ENCODE results near the gene CCIN.

CCIN gene

DNA sequence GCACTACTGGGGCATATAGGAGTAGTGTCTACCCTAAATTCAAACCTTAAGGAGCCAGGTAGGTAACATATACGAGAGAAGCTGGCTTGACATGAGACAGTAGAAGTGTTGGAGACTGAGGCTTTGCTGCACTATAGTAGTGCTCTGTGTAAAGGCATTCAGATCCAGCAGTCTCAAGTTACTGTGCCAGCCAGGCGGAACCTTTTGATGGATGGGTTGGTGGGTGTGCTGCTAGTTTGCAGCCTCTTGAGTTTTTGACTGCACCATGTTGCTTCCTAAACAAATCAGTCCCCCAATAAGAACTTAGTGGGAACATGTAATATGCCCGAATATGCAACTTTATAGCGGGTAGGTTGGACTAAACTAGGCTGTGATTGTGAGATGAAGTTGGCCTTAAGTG is 23.0 kb downstream of the CCIN start:
- DNase-seq = no peak

DNA sequence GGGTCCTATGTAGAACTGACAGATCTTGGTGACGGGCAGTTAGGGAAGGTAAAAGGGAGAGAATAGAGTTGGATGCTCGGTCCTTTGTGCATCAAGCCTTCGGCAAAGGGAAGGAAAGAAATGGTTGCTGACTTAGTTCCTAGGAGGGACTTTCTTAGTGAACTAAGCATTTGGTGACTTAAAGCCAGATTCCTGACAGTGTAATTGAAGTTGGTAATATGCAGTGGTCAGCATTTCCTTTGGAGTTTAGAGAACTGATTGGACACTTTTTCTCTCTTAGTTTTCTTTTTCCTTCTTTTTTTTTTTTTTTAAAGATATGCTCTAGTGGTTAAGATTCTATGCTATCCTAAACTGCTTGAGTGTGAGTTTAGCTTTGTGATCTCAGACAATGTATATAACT is 23.8 kb downstream of the CCIN start:
- no peak for DNase-seq

DNA sequence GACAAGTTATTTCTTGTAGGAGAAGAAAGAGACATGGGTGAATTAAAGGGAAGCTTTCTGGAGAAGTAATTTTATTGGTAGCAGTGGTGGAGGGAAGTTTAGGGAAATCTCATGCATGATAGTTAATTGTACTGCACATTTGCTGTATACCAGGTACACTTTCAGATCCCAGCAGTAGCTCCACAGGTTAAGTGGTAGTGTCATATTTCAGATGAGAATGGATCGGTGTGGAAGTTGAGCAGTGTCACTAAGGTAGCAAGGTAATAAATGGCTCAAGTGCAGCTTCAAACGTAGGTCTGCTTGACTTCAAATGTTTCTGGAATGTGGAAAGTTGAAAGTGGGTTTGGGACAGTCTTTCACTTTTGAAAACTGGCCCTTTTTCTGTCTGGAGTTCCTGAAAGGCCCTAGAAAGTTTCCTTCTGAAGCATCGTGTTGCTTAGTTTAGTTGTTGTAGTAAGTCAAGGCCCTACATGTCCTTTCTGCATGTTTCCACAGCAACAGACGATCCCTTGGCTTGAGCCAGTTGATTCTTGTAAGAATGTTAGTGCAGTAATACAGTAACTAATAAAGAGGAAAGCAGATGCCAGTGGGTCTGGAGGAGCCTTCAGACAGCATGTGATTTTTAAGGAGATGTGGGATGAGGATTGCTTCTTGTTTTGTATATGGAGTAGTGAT is 25.3 kb downstream of the CCIN start:
- no peak for DNase-seq

DNA sequence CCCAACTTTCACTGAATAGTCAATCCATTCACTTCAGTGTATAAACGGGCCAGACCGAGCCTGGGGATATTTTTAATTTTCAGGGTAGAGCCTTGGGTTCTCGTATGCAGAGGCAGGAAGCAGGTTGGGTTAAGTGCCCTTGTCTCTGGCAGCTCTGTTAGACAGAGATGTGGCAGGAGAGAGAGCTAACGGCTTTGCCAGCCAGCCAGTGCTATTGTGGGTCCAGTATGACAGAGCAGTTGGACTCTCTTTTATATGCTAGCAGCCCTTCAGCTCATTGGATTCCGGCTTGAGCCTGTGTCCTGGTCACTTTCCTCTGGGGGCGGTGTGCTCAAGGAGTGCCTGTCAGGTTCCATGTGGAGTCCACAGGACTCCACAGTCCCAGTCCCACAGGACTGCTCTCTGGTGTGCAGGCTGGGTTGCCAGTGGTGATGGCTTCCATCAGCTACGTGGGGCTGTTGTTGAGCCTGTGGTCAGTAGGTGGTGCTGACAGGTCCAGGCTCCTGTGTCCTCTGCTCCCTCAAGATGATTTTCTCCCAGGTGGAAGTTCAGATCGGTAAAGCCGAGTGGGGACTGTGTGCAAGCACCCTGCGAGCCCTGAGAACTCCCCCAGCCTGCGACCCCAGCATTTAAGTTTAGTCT is 35.8 kb downstream of the CCIN start:
- DNase-seq = no peak

DNA sequence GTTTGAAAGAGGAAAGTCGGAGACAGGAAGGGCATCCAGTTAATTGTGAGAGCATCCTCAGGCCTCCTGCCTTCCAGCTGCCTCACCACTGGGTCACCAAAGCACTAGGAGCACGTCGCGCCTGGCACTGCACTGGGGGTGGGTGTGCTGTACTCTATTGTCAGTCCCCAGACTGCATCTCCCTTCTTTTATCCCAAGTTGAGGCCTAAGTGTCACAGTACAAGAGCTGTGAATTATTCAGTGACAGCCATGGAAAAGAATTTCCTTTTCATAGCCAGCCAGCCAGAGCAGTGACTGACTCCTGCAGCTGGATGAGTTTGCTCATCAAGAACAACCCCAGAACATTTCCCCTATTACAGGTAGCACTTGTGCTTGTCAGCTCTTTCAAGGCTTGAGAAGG is 37.8 kb downstream of the CCIN start:
- DNase-seq = no peak

DNA sequence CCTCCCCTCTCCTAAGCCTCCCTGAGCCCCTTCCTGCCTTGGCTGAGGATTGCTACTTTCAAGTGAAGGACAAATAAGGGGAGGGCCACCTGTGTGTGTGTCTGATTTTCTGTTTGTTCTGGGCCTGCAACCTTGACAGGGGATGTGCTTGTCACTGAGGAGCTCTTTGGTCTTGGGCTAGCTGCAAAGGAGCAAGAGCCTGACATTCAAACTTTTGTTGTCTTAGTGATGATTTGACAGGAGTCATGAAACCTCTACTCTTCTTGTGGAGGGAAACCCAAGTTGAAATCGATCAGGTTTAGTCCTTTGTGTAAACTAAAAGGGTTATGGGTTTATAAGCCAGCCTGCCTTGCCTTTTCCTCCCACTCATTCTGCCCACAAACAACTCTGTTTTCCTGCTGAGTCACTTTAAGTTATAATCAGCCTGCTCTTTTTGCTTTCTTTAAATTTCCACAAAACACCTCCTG is 38.4 kb downstream of the CCIN start:
- no peak for DNase-seq

DNA sequence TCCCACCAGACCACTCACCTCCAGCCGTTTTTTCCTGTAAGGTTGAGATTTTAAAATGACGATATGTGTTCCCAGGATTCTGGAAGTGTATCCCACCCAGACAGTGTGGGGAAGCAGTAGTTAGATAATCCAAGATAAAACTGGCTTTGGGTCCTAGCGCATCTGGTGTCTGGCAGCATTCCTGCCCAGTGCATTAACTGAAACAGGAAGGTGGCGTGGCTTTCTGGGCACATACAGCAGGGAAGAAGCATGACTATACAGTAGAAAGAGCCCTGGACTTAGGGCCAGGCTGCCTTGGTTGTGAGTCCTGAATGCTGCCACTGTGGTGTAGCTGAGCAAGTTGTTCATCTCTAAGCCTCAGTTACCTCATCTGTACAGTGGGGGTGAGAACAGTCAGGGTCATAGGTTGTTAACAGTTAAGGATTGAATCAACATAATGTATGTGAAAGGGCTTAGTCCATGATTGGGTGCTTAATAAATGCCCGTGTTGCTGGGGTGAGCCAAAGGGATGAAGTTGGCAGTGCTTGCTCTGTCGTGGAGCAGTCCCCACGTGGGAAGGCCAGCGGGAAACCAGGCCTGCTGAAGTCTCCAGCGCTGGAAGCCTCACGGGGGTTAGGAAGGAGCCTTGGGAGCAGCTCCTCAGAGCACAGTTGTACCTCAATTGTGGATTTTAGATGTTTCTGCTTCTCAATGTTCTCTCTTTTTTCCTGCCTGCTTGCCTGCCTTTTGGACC is 39.5 kb downstream of the CCIN start:
- no peak for DNase-seq

DNA sequence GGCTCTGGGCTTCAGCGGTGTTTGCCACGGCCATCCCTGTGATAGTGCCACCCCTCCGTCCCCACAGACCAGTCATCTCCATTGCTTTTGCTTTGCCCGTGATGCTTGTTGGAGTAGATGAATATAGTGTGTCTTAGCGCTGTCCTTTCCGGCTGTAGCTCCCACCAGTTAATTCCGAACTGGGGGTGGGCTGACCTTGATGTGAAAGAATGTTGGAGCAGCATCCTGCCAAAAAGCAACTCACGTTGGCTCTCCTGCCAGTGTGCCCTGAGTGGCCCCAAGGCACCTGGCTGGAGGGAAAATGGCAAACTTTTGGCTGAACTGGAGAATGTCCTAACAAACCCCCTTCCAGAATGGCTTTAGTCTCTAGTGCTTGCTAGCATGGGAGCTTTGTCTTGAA is 41.5 kb downstream of the CCIN start:
- no peak for DNase-seq

DNA sequence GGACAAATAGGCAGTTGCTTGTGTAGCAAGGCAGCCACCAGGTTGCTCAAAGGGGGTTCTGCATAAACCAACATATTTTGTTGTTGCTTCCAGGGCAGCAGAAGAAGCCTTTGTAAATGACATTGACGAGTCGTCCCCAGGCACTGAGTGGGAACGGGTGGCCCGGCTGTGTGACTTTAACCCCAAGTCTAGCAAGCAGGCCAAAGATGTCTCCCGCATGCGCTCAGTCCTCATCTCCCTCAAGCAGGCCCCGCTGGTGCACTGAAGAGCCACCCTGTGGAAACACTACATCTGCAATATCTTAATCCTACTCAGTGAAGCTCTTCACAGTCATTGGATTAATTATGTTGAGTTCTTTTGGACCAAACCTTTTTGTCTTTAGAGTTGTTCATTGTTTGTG is 42.3 kb downstream of the CCIN start:
- DNase-seq = no peak

DNA sequence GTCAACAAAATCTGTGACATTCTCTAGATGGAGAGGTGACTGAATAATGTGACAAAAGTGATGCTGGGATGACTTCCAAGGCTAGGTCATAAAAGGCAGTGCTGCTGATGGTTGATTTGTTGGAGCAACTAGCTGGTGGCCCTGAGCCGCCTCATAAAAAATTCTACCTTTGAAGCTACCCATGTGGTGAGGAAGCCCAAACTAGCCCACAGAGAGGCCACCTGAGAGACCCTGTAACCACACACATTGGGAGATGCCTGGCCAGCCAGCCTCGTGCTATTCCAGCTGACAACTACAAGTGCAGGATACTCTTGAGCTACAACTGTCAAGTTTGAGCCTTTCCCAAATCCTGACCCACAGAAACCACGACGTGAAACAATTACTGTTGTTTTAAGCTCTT is 44.2 kb downstream of the CCIN start:
- DNase-seq = no peak

DNA sequence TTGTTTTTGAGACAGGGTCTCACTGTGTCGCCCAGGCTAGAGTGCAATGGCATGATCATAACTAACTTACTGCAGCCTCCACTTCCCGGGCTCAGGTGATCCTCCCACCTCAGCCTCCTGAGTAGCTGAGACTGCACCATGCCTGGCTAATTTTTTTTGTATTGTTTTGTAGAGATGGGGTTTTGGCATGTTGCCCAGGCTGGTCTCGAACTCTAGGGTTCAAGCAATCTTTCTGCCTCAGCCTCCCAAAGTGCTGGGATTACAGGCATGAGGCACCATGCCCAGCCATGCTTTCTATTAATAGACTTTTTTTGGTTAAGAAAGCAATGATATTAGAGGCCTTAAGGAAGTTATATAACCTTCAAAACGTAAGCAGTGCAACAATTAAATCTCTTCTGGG is 44.8 kb downstream of the CCIN start:
- DNase-seq = no peak

DNA sequence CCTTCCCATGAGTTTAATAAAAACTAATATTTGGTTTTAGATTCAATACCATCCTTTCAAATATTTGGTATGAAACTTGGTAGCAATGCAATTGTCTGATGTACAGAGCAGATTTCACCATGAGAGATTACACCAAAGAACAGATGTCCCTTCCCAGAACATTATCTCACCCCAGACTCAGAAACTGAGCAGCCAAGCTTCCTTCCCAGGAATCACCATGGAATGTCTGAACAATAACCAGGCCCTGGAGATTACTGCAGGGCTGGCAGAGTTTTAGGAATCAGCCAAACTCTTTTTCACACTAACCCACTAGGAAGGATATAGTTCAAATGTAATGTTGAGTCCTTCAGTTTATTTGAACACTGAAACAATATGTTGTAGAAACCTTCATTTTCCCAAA is 45.4 kb downstream of the CCIN start:
- DNase-seq = no peak

DNA sequence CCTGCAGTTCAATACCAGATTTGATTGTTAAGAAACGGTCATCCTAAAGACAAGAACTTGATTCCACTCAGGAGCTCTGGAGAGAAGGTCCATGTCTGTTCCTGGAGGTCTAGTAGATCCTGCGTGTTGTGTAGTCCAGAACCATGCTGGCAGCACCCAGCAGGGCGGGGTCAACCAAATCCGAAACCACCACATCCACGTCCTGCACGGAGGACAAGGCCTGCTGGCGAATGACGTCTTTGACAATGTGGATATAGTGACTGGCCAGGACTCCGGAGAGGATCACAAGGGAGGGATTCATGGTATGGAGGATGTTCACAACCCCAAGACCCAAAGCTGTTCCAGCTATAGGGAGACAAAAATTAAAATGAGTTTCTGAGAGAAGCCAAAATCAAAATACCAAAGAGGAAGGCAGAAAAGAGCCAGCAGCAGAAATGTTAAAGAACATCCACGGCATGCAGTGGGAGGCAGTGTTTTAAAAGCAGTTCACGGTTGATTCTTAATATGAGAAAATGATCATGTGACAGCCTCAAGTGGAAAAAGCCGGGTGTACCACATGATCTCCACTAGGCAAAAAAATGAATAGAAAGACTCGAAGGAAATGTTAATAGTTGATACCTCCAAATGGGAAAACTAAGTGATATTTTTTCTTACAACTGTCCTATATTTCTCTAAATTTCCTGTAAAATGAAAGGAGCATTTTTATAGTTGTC is 48.2 kb downstream of the CCIN start:
- no peak for DNase-seq

DNA sequence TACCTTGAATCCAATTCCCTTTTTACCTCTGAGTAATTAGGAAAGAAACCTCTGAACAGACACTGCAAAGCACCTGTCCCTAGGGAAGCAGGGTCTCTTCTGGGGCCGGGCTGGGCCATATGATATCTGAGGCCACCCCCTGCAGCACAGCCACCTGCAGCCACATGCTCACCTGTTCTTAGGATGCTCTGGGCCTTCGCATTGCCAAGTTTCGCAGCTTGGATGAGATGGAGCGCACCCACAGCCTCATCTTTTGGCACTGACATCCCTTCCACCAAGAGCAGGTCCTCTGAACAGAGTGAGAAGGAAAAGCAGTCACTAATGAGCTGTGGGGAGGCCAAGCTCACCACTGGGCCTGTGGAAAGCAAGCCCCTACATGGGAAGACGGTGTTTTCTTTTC is 48.8 kb downstream of the CCIN start:
- DNase-seq = no peak

DNA sequence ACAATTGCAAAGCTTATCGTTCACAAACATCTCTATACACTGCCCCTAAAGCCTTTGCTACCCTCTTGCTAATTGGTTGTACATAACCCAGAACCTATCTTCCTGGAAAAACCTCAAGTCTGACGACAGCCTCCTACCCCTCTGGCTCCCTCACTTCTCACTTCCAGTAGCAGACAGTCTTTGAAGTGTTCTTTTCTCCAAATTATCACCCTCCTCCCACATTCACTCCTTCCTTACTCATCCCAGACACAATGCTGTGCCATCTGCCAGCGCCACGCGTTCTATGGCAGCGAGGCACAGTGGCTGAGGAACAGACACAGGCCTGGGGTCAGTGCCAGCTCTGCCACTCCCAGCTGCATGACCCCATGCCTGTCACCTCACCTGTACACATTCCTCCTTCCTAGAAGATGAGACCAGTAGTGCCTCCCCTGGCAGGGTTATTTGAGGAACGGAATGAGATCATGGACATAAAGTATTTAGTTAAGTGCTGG is 49.3 kb downstream of the CCIN start:
- no peak for DNase-seq

All from SW 1271 (cell line).